ENCODE results near the gene SLC36A1. TPM values are rescaled to one million over a fixed set of nuclear protein-coding genes. Genes with fewer than 3 reads are reported as not detected.
"Not testable (repeated sequence)": the region's sequence is repeated elsewhere in the genome, so short reads cannot be mapped to it uniquely, and the experiment has no call there.

SLC36A1 gene
- total RNA-seq, result 1 to 10 TPM; 3.4 to 5.8 TPM

DNA sequence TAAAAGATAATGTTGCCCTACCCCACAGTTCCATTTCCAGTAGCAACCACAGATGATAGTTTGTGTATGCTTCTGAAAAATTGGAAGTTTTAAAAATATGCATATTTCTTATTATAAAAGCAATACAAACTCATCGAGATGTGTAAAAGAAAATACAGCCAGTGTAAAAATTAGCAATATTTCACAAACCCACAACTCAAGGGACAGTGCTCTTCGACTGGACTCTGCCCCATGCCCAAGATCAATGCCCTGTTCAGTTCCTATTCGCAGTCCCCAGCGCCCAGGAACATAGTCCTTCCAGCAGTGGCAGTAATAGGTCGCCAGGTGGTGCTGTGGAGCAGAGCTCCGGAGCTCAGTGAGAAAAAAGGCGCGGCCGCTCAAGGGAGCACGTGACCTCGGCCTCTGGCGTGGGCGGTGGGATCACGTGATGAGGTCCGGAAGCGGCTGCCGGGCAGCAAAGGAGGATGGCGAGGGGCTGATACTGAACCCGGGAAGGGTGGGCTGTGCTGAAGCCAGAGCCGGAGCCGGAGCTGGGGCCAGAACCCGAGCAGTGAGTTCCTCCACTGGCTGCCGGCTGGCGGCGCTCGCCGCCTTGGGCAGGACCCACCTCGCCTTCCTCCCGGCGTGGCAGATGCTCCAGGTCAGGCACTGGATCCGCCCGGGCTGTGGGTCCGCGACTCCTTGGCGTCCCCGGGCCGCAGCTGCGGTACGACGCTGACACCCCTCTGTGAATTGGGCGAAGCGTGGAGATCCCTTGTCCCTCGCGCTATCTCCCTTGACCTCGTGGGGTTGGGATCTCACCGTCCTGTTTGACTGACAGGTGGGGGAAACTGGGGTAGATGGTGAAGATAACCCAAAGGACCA, at the start of gene SLC36A1:
Gene SLC36A1 (plus strand): TSS at position 430 of the 864 bp plus-strand sequence. CDS start 11,190 bp downstream, outside the sequence.
- H3K27ac Mint-ChIP-seq, result peak within 1 kb of the TSS; percentile 94
- ATAC-seq (replicated peaks in 1 of 2) (peak; percentile 92), DNase-seq (peak; percentile 97)
- peaks cover 30% of the 10 kb centered on the region for H3K4me1 Mint-ChIP-seq (ENCODE audit: low read depth)
- H3K9me3 Mint-ChIP-seq, result no peaks in the 10 kb centered on the region
- peaks cover 16% of the 10 kb centered on the region for H3K27me3 Mint-ChIP-seq (ENCODE audit: low read depth)
- H3K4me3 Mint-ChIP-seq, result peak within 1 kb of the TSS; percentile 89 to 90
- H3K36me3 Mint-ChIP-seq (ENCODE audit: insufficient read depth in 2 of 2), result peaks cover 0 to 2% of the 10 kb centered on the region in 2 donors

DNA sequence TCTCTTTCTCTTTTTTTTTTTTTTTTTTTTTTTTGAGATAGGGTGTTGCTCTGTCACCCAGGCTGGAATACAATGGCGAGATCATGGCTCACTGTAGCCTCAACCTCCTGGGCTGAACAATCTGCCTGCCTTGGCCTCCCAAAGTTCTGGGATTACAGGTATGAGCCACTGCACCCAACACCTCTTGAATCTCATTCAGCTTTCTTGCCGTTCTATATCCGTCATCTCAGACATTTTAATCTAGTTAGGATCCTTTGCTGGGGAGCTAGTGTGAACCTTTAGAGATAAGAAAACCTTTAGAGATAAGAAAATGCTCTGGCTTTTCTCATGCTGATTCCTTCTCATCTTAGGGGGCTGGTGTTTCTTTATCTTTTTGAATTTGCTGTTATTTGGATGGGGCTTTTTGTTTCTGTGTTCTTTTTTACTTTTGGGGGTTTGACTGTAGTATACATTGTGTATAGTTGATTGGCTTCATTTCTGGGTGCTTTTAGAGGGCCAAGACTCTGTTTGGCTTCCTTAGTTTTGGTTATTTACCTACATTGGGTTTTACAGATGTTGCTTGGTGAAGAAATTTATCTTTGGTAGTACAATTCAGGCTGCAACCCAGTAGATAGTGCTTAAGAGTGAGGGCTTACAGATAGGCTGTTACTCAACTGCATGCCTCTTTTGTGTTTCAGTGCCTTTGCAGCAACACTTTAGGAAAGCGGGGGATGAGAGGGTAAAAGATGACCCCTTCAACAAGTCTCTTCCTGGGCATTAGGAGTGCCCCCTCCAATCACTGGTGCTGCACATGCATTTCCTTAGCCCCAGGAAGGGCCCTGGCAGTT, 41.9 kb upstream of the SLC36A1 start:
- ATAC-seq (replicated peaks in 1 of 2) (no peak), DNase-seq (no peak)
- Mint-ChIP-seq H3K4me1 (ENCODE audit: low read depth) (no peaks in the 10 kb centered on the region), H3K9me3 (peaks cover 0 to 6% of the 10 kb centered on the region in 2 donors), H3K36me3 (ENCODE audit: insufficient read depth in 2 of 2) (peaks cover 0 to 3% of the 10 kb centered on the region in 2 donors), H3K27me3 (ENCODE audit: low read depth) (peaks cover 60% of the 10 kb centered on the region), H3K4me3 (no peak overlapping the region), H3K27ac (peak overlapping the region; percentile 48)

GRCh38 chr5:151406322-151406947, 41.0 kb upstream of the SLC36A1 start:
- no peak overlapping the region for H3K4me3 Mint-ChIP-seq
- H3K9me3 Mint-ChIP-seq, result peaks cover 0 to 6% of the 10 kb centered on the region in 2 donors
- H3K27ac Mint-ChIP-seq, result no peak overlapping the region
- ATAC-seq (replicated peaks in 1 of 2), result no peak
- no peaks in the 10 kb centered on the region for H3K4me1 Mint-ChIP-seq (ENCODE audit: low read depth)
- H3K27me3 Mint-ChIP-seq (ENCODE audit: low read depth), result peaks cover 56% of the 10 kb centered on the region
- H3K36me3 Mint-ChIP-seq (ENCODE audit: insufficient read depth in 2 of 2), result peaks cover 0 to 3% of the 10 kb centered on the region in 2 donors
- DNase-seq, result no peak

DNA sequence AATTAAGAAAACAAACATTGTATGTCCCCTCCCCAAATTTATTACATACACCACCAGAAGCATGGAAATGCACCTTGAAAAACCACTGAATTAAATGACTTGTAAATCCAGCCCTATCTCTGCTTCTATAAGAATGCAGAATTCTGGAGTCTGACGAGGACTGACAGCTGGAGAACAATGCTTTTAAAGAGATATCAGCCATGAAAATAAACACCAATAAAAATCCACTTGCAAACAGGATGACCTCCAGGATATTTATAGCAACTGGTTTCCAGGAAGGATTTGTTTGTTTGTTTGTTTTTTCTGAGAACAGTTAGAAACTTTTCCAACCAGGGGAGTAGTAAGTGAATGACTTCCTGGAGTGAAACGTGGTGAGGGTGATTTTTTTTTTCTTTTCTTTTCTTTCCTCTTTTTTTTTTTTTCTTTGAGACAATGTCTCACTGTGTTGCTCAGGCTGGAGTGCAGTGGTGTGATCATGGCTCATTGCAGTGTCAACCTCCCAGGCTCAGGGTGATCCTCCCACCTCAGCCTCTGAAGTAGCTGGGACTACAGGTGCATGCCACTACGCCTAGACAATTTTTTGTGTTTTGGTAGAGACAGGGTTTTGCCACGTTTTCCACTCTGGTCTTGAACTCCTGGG, 38.7 kb upstream of the SLC36A1 start:
- DNase-seq (no peak), ATAC-seq (replicated peaks in 1 of 2) (no peak)
- Mint-ChIP-seq H3K4me3 (no peak overlapping the region), H3K36me3 (ENCODE audit: insufficient read depth in 2 of 2) (peaks cover 0 to 3% of the 10 kb centered on the region in 2 donors), H3K27me3 (ENCODE audit: low read depth) (peaks cover 42% of the 10 kb centered on the region), H3K4me1 (ENCODE audit: low read depth) (no peaks in the 10 kb centered on the region), H3K27ac (no peak overlapping the region), H3K9me3 (peaks cover 0 to 3% of the 10 kb centered on the region in 2 donors)

DNA sequence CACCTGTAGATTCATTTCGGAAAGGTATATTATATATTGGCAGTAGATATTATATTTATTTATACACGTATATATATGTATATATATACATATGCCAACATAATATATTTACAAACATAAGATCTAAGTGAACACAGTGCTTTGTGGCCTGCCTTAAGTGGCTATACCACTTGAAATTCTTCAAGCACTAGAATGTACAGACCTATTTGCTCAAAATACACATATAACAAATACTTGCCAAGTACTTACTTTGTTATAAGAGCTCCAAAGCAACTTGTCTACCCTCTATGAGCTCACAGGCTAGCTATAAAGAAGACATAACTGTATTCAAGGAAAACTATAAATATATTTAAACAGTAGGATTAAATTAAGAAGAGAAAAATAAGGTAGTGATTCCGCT, 33.6 kb upstream of the SLC36A1 start:
- Mint-ChIP-seq H3K27me3 (ENCODE audit: low read depth) (peaks cover 12% of the 10 kb centered on the region), H3K36me3 (ENCODE audit: insufficient read depth in 2 of 2) (peaks cover 6 to 7% of the 10 kb centered on the region in 2 donors), H3K27ac (no peak overlapping the region), H3K9me3 (peaks cover 7 to 8% of the 10 kb centered on the region in 2 donors), H3K4me1 (ENCODE audit: low read depth) (no peaks in the 10 kb centered on the region), H3K4me3 (no peak overlapping the region)
- DNase-seq (no peak), ATAC-seq (replicated peaks in 1 of 2) (no peak)

- peaks cover 8% of the 10 kb centered on the region for H3K27me3 Mint-ChIP-seq (ENCODE audit: low read depth)
- ATAC-seq (replicated peaks in 1 of 2) (no peak), DNase-seq (no peak)
- no peak overlapping the region for H3K27ac Mint-ChIP-seq
- no peak overlapping the region for H3K4me3 Mint-ChIP-seq
- H3K36me3 Mint-ChIP-seq (ENCODE audit: insufficient read depth in 2 of 2), result peaks cover 6 to 10% of the 10 kb centered on the region in 2 donors
- peaks cover 7 to 10% of the 10 kb centered on the region in 2 donors for H3K9me3 Mint-ChIP-seq
- H3K4me1 Mint-ChIP-seq (ENCODE audit: low read depth), result no peaks in the 10 kb centered on the region
Measured at GRCh38 chr5:151414536-151414935, 32.9 kb upstream of the SLC36A1 start.

DNA sequence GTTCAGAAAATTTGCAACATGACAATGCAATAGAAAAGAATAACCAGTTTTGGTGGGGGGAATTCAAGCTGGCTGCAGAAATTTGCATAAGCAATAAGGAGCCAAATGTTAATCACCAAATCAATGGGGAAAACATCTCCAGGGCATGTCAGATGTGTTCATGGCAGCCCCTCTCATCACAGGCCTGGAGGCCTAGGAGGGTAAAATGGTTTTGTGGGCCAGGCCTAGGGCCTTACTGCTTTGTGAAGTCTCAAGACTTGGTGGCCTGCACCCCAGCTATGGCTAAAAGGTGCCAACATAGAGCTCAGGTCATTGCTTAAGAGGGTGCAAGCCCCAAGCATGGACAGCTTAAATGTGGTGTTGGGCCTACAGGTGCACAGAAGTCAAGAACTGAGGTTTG, 29.7 kb upstream of the SLC36A1 start:
- Mint-ChIP-seq H3K27me3 (ENCODE audit: low read depth) (peaks cover 11% of the 10 kb centered on the region), H3K36me3 (ENCODE audit: insufficient read depth in 2 of 2) (peaks cover 6 to 13% of the 10 kb centered on the region in 2 donors), H3K4me1 (ENCODE audit: low read depth) (no peaks in the 10 kb centered on the region), H3K4me3 (no peak overlapping the region), H3K9me3 (peaks cover 7 to 10% of the 10 kb centered on the region in 2 donors), H3K27ac (no peak overlapping the region)
- ATAC-seq (replicated peaks in 1 of 2), result no peak
- DNase-seq, result no peak

DNA sequence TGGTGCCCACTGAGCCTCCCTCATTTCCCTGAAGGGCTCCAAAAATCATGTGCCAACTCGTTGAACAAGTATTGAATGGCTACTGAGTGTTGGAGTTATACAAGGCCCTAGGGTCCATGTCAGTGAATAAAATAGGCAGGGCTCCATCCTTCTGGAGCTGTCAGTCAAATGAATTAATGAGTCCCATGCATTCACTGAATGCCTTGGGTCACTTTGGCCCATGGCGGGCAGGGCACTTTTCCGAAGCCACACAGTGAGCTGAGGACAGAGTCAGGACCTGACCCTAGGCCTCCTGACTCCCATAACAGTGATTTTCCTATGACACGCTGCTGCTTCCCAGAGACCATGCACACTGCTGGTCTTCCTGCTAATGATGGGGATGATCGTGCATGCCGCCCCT, 27.3 kb upstream of the SLC36A1 start:
- DNase-seq (no peak), ATAC-seq (replicated peaks in 1 of 2) (no peak)
- Mint-ChIP-seq H3K36me3 (ENCODE audit: insufficient read depth in 2 of 2) (peaks cover 6 to 13% of the 10 kb centered on the region in 2 donors), H3K27me3 (ENCODE audit: low read depth) (peaks cover 18% of the 10 kb centered on the region), H3K4me1 (ENCODE audit: low read depth) (no peaks in the 10 kb centered on the region), H3K27ac (no peak overlapping the region), H3K9me3 (peaks cover 7 to 10% of the 10 kb centered on the region in 2 donors), H3K4me3 (no peak overlapping the region)

DNA sequence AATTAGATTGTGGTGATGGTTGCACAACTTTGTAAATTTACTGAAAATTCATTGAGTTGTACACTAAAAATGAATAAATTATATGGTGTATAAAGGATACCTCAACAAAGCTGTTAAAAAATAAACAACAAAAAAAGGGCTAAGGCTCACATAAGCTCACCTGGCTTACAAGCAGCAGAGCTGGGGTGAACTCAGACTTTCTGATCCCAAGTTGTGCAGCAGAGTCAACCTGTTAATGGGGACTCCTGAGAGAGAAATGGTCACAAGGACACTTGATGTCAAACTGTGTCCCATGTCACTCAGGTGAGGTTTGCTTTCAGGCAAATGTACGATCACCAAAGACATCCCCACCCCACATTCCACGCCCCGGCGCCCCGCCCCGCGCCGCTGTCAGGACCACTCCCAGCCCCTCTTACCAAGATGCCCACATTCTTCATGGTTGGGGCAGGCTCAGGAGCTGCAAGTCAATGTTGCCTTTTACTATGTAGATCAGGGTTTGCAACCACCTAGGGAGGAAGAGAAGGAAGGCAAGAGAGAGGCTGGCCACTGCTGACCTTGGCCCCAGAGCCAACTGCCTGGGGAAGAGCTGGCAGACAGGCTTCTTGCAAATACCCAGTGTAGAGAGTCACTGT, 22.4 kb upstream of the SLC36A1 start:
- no peak for ATAC-seq (replicated peaks in 1 of 2)
- H3K4me1 Mint-ChIP-seq (ENCODE audit: low read depth), result no peaks in the 10 kb centered on the region
- no peak overlapping the region for H3K4me3 Mint-ChIP-seq
- peaks cover 0 to 3% of the 10 kb centered on the region in 2 donors for H3K36me3 Mint-ChIP-seq (ENCODE audit: insufficient read depth in 2 of 2)
- DNase-seq, result no peak
- no peak overlapping the region for H3K27ac Mint-ChIP-seq
- peaks cover 18% of the 10 kb centered on the region for H3K27me3 Mint-ChIP-seq (ENCODE audit: low read depth)
- no peaks in the 10 kb centered on the region for H3K9me3 Mint-ChIP-seq

- DNase-seq; H3K27ac Mint-ChIP-seq; H3K36me3 Mint-ChIP-seq (ENCODE audit: insufficient read depth in 2 of 2); H3K4me1 Mint-ChIP-seq (ENCODE audit: low read depth); ATAC-seq (replicated peaks in 1 of 2); H3K4me3 Mint-ChIP-seq; H3K9me3 Mint-ChIP-seq: not testable (repeated sequence)
- peaks cover 18% of the 10 kb centered on the region for H3K27me3 Mint-ChIP-seq (ENCODE audit: low read depth)
Measured at GRCh38 chr5:151426347-151426746, 21.1 kb upstream of the SLC36A1 start.

DNA sequence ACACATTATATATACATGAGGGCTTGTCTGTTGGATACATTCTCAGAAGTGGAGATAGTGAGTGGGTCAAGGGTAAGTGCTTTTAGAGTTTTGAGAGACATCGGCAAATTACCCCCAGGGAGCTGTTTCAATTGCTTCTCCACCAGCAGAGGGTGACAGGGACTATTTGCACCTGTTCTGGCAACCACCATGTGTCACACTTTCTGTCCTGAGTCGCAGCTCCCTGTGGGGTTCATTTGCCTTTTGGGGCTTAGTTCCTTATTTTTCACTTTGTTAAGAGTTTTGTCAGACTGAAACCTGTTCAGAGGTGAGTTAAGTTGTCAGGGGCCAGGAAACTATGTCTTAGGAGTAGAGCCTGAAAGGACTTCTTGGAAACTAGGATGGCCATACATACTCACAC, 20.1 kb upstream of the SLC36A1 start:
- Mint-ChIP-seq H3K27me3 (ENCODE audit: low read depth) (peaks cover 13% of the 10 kb centered on the region), H3K9me3 (no peaks in the 10 kb centered on the region), H3K4me3 (no peak overlapping the region), H3K27ac (no peak overlapping the region), H3K36me3 (ENCODE audit: insufficient read depth in 2 of 2) (no peaks in the 10 kb centered on the region), H3K4me1 (ENCODE audit: low read depth) (no peaks in the 10 kb centered on the region)
- ATAC-seq (replicated peaks in 1 of 2) (peak; percentile 32 to 51), DNase-seq (peak in 1 of 2 donors; percentile 4)

- H3K27me3 Mint-ChIP-seq (ENCODE audit: low read depth), result peaks cover 10% of the 10 kb centered on the region
- no peak overlapping the region for H3K4me3 Mint-ChIP-seq
- ATAC-seq (replicated peaks in 1 of 2) (no peak), DNase-seq (no peak)
- no peaks in the 10 kb centered on the region for H3K36me3 Mint-ChIP-seq (ENCODE audit: insufficient read depth in 2 of 2)
- H3K27ac Mint-ChIP-seq, result no peak overlapping the region
- no peaks in the 10 kb centered on the region for H3K9me3 Mint-ChIP-seq
- H3K4me1 Mint-ChIP-seq (ENCODE audit: low read depth), result no peaks in the 10 kb centered on the region
Measured at GRCh38 chr5:151430731-151431130, 16.7 kb upstream of the SLC36A1 start.
